ENCODE results near the gene SNX24. TPM values are rescaled to one million over a fixed set of nuclear protein-coding genes. Genes with fewer than 3 reads are reported as not detected.
A peak's percentile ranks its signal among the peaks of the same experiment; 100 is the strongest.

SNX24 gene
- total RNA-seq, 1 donor from 2014 or later: 12.7 TPM

DNA sequence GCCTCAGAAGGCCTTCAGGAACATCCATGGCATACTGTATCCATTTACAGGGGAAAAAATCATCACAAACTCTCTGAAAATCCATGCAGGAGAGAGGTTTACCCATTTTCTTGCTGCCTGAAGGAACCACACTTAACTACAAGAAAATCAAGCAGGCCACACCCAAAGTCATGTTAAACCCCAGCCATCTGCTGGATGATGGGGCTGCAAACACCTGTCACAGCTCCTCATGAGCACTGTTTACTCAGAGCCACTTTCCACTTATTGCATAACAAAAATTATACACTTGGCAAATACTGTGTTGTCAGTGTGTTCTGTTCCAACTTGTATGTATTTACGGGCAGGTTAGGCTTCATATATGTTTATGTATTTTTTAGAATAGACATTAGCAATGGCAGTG, 155.3 kb downstream of the SNX24 start:
- DNase-seq (ENCODE audit: low read depth): peak; percentile 78

DNA sequence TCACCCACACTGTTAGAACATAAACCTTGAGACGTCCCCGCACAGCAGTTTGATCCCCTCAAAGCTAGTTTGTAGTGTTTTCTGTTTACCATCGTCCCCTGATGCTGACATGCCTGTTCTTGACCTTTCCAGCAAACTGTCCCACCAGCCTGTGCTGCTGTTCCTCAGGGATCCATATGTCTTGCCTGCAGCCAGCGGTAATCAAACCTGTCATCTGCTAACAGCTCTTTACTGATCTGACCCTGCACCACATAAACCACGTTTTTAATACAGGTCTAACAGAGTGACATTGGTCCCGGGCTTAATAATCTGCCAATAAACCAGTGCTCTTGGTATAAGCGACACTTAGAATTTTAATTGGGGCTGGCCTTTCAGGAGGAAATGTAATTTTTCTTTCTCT, 156.4 kb downstream of the SNX24 start:
- no peak for DNase-seq (ENCODE audit: low read depth)

DNA sequence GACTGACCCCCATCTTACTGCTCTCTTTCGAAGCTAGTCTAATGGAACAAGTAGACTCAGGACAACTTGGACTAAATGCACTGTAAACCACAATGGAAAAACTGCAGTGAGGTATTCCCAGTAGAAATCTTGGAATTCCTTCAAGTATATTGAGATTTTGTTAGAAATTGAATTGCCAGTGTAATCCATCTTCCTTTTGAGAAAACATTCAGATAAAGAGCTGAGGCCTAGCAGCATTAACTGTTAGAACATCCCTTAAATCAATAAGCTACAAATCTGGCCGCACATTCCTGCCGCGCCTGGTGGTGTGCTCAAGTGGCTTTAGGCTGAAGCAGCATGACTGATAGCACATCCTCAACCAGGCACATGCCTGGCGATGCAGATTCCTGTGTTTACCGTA, 161.8 kb downstream of the SNX24 start:
- no peak for DNase-seq (ENCODE audit: low read depth)

DNA sequence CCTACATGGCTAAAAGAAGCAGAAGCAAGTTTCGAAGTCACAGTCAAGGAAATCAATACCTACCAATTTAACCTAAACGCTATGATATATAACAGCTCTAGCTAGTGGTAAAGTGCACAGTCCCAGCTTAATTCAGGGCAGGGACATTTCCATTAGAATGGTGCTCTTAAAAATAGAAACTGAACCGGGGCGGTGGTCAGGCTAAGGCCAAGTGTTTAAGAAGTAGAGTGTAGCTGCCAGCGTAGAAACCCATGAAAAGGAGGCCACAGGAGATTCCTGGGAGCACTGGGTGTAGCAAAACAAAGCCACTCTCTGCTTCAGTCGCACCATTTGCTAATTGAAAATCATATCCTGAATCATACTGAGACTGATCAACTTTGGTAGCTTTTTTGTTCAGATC, 162.3 kb downstream of the SNX24 start:
- DNase-seq (ENCODE audit: low read depth): peak; percentile 29

DNA sequence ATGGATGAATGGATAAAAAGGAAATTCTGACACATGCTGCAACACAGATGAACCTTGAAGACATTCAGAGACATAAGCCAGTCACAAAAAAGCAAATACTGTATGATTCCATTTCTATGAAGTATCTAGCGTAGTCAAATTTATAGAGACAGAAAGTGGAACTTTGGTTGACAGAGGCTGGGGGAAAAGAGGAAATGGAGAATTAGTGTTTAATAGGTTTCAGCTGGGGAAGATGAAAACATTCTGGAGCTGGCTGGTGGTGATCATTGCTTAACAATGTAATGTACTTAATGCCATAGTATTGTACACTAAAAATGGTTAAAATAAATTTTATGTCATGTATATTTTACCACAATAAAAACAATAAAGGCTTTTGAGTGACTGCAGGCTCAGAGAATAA, 166.9 kb downstream of the SNX24 start:
- no peak for DNase-seq (ENCODE audit: low read depth)

DNA sequence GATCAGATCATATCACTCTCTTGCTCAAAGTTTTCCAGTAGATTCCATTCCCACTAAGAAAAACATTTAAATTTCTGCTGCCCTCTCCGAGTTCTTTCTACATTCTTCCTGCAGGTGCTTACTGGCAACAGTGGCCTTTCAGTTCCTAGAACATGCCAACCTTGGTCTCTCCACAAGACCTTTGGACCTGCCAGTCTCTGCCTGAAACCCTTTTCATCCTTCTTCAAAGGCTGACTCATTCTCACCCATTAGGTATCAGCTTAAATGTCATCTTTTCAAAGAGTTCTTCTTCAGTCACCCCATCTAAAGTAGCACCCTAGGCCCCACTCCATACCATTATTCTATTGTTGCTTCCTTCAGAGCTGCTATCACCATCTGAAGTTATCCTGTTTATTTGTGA, 169.3 kb downstream of the SNX24 start:
- DNase-seq (ENCODE audit: low read depth): no peak

DNA sequence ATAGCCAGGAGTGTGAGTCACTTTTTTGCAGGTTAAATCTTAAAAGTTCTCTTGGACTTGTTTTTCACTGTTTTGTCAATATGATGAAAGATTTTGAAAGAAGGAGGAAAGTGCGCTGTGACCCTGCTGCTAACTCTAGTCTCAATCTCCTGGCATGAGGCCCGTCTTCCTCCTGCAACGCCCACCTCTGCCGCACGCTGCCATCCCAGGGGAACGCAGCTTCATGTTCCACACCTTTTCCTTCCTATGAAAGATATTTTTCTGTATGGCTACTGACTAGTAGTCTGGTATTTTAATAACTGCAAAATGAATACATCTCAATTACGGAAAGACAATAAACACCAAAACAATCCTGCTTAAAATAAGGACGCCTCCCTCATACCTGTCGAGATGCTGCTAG, 182.8 kb downstream of the SNX24 start:
- DNase-seq (ENCODE audit: low read depth): no peak

DNA sequence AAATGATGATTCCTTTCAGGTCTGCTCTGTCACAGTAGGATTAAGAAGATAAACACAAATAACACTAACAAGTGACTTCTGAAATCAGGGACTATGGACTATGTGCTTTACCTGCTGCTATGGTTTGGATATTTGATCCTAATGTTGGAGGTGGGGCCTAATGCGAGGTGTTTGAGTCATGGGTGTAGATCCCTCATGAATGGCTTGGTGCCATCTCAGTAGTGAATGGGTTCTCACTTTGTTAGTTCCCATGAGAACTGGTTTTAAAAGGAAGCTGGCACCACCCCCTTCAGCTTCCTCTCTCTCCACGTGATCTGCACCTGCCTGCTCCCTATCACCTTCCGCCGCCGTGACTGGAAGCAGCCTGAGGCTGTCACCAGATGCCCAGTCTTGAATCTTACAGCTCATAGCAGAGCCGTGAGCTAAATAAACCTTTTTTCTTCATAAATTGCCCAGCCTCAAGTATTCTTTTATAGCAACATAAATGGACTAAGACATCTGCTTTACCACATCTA, 187.8 kb downstream of the SNX24 start:
- DNase-seq (ENCODE audit: low read depth): no peak

DNA sequence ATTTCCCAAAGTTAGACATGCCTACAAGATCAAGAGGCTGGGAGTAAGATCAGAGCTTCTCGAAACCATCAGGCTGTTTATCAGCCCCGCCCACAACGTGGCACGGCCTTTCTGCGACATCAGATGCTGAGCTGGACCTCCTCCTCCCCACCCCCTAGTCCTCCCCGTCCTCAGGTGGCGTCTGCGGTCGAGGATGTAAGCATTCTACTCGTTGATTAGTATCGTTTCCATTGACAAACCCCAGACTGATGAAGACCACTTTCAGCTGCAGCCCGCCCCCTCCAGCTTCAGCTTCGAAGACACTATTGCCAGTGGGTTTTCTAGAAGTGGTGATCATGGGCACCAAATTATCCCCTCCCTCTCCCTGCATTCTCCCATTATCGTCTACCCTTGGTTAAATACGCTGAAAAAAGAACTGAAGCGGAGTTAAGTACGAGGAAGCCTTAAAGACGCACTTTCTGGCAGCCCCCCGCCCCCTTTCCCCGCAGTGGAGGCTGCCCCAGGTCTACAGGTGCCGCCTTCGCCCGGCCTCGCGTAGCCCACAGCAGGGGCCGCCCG, 190.0 kb downstream of the SNX24 start:
- peak; percentile 18 for DNase-seq (ENCODE audit: low read depth)

DNA sequence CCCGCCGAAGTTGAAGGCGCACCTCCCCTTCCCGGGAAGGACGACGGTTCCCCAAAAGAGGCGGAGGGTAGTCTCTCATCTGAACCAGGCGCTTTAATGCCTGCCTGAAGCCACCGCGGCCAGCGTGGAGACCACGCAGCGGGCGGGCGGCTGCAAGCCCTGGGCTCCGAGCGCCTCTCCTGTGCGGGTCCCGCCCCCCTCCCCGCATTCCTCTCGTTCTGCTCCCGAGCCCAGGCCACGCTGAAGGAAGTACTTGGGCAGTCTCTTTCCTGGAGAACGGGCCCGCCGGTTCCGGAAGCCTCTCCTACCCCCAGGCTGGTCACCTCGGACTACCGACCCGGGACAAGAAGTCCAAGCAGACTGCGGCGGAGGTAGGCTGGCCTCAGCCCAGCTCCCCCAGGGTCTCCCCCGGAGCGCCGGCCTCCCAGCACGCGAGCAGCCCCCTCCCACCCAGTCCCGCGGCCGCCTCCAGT, 190.5 kb downstream of the SNX24 start:
- peak; percentile 52 for DNase-seq (ENCODE audit: low read depth)

DNA sequence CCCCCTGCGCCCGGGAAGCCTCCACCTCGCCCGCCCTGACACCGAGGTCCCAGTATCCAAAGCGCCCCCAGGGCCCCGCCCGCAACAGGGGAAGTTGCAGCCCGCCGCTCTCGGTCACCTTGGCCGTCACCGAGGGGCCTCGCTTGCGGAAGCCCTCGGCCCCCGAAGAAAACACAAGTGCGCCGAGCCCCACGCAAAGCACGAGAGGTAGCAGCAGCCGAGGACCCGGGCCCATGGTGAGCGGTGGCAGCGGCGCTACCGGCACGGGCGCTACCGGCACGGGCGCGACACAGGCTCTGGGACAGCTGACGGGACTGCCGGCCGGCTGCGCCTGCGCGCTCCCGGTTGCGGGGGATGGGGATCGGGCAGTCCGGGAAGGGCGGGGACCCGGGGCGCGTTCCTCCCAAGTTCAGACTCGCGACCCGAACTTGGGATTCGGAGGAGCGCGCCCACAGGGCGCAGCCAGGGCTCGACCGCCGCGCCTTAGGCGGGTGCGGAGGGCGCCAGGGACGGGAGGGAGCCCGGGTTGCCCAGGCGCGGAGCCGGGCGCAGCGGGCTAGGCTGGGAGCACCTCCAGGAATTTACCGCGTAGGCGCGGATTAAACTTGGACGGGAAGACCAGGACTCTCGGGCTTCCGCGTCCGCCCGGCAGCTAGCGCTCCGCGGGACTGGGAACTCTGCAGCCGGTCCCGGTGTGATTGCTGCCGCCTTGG, 191.1 kb downstream of the SNX24 start, which contains the start of gene PPIC:
Gene PPIC (minus strand): TSS at position 335 of the 713 bp plus-strand sequence. CDS start 100 bp downstream, at position 235.
- peak; percentile 90 for DNase-seq (ENCODE audit: low read depth)

DNA sequence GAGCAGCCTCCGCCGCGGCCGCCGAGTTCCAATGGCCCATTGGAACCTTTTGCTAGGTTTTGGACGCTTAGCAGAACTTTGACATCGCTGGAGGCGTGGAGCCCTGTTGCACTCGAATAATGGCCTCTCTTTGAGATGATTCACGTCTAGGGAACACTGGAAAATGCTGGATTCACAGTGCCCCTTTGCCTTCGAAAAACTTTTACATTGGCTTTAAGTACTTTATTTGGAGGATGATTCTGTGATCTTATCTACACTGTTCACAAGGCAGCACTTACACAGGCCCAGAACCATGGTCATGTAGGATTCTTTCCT, 191.6 kb downstream of the SNX24 start:
- no peak for DNase-seq (ENCODE audit: low read depth)

DNA sequence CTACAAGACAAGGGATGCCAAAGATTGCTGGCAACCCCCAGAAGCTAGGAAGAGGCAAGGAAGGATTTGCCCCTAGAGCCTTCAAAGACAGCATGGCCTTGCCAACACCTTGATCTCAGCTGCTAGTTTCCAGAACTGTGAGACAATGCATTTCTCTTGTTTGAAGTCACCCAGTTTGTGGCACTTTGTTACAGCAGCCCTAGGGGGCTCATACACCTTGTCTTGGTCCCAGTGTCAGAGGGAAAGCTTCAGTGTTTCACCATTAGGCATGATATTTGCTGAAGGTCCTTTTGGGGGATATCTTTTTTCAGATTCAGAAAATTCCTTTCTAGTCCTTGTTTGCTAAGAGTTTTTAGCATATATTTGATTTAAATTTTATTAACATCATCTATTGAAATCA, 194.3 kb downstream of the SNX24 start:
- no peak for DNase-seq (ENCODE audit: low read depth)

DNA sequence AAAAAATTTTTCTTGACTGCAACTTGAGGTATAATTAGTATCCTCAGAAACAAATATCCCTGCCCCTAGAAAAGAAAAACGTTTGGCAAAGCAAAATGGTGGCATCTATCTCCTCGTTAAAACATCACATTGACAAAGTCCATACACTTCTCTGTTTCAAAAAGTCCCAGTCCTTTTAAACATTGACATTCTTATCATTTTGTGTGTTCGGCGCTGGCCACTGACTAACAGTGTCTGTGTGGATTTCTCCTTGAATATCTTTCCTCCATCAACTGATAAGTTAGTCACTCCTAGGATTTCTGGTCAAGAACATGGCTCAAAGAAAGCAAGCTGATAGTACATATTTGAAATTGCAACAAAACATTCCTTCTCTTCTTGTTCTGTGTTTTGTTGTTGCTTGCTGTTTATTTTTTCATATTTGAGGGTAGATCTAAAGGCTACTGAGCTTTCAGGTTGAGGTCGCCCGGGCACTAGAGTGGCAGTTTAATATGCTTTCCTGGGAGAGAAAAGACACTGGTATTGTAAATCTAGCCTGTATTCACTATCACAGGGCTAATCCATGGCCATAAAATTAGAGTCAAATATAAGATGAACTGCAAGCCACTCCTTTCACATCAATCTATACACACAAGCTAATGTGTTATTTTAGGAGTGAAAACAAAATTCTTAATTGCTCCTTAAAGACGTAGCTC, 199.7 kb downstream of the SNX24 start:
- DNase-seq (ENCODE audit: low read depth): no peak

DNA sequence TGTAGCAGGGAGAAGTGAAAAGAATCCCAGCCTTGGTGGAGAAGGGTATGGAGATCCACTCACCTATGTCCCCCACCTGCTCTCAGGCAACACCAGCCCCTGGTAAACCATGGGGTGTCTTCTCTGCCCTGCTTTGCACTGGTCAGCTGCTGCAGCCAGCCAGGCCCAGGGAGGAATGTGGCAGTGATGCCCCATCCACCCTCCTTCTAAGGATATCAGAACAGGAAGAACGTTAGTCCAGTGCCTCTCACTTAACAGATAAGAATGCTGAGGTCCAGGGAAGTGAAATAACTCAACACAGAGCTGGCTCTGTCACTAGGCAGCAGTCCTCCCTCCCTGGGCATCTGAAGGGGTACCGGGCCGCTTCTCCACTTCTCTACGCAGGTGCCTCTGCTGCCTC, 200.8 kb downstream of the SNX24 start:
- DNase-seq (ENCODE audit: low read depth): no peak

DNA sequence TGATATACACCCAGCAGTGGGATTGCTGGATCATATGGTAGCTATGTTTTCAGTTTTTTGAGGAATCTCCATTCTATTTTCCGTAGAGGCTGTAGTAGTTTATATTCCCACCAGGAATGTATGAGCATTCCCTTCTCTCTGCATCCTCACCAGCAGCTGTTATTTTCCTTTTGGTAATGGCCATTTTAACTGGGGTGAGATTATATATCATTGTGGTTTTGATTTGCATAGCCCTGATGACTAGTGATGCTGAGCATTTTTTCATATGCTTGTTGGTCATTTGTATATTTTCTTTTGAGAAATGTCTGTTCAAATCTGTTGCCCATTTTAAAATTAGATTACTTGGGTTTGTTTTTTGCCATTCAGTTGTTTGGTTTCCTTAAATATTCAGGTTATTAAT, 202.3 kb downstream of the SNX24 start:
- DNase-seq (ENCODE audit: low read depth): peak; percentile 5

DNA sequence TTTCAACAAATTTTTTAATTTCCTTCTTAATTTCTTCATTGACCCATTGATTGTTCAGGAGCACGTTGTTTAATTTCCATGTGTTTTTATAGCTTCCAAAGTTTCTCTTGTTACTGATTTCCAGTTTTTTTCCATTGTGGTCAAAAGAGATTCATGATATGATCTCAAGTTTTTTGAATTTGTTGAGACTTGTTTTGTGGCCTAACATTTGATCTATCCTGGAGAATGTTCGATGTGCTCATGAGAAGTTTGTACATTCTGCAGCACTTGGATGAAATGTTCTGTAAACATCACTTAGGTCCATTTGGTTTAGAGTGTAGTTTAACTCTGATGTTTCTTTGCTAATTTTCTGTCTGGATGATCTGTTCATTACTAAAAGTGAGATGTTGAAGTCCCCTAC, 205.8 kb downstream of the SNX24 start:
- DNase-seq (ENCODE audit: low read depth): no peak

Other genes starting within 250 kb of the SNX24 start
- gene SNX2, start 70.5 kb upstream of the SNX24 start, total RNA-seq: 36.6 and 41.1 TPM in 2 replicates
- 44.3 and 57.6 TPM in 2 replicates for gene PPIC, start 191.1 kb downstream of the SNX24 start, total RNA-seq
- gene PRDM6, start 243.6 kb downstream of the SNX24 start, total RNA-seq: 0.16 TPM in 2 replicates

Data from myocyte (in vitro differentiated cells).